ENCODE results near the gene KIAA1755.

- TF ChIP-seq CTCF (IDR thresholded peaks at IDR 0.05), result no peak
- no peak for TF ChIP-seq POLR2A (IDR thresholded peaks at IDR 0.05)
Observed at GRCh38 chr20:38238829-38239228, 21.7 kb downstream of the KIAA1755 start.

Data from breast epithelium (tissue), 3 donors.